GM23338 (cell line): Measurements from ENCODE around the gene ROR1.

Experiments used
- CTCF ChIP-seq, 2 experiments: fragments of 200-600 bp in 1 of 2; sonication (generic) in 1 of 2; conservative IDR thresholded peaks; 2 replicates each; pipeline versions ENCODE4 v1.5.1 to v1.6.1; 2016 to 2017; ENCODE audit warnings: antibody characterized with exemption in 2 of 2, low read depth in 2 of 2, mild to moderate bottlenecking in 2 of 2, moderate library complexity in 1 of 2
- EZH2 ChIP-seq: fragments of 200-600 bp; sonication (generic); IDR thresholded peaks from one replicate; pipeline ENCODE4 v1.8.0; 2017; ENCODE audit warnings: antibody characterized with exemption, mild to moderate bottlenecking, low read depth; ENCODE audit not compliant: unreplicated experiment
- POLR2AphosphoS5 ChIP-seq: IDR thresholded peaks from 2 replicates; pipeline ENCODE4 v1.6.1; 2016; ENCODE audit warnings: antibody characterized with exemption, low read depth
- REST ChIP-seq: IDR thresholded peaks from one replicate; pipeline ENCODE4 v1.6.1; 2018; ENCODE audit warnings: antibody characterized with exemption; ENCODE audit not compliant: unreplicated experiment
- STAT1 ChIP-seq: IDR thresholded peaks from one replicate; pipeline ENCODE4 v1.6.1; 2016; ENCODE audit warnings: antibody characterized with exemption; ENCODE audit not compliant: unreplicated experiment

- TF ChIP-seq POLR2AphosphoS5 = no peak
- TF ChIP-seq REST = no peak
- no peak for TF ChIP-seq STAT1
- TF ChIP-seq CTCF (conservative IDR thresholded peaks at IDR 0.05; ENCODE audit: low read depth in 2 of 2) = peak; percentile 67 to 72
- TF ChIP-seq EZH2 = no peak
These were observed 390.2 kb downstream of the ROR1 start for GRCh38 chr1:64163970-64164369.
